ENCODE measurements around the gene SLC25A41.

Gene SLC25A41

GRCh38 chr19:6475321-6476108 is 42.0 kb upstream of the SLC25A41 start:
- H3K27ac ChIP-seq: no peak overlapping the region
- no peak overlapping the region for H3K4me3 ChIP-seq
- no peaks in the 10 kb centered on the region for H3K36me3 ChIP-seq
- TF ChIP-seq, protein P1, sequence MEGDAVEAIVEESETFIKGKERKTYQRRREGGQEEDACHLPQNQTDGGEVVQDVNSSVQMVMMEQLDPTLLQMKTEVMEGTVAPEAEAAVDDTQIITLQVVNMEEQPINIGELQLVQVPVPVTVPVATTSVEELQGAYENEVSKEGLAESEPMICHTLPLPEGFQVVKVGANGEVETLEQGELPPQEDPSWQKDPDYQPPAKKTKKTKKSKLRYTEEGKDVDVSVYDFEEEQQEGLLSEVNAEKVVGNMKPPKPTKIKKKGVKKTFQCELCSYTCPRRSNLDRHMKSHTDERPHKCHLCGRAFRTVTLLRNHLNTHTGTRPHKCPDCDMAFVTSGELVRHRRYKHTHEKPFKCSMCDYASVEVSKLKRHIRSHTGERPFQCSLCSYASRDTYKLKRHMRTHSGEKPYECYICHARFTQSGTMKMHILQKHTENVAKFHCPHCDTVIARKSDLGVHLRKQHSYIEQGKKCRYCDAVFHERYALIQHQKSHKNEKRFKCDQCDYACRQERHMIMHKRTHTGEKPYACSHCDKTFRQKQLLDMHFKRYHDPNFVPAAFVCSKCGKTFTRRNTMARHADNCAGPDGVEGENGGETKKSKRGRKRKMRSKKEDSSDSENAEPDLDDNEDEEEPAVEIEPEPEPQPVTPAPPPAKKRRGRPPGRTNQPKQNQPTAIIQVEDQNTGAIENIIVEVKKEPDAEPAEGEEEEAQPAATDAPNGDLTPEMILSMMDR (IDR thresholded peaks at IDR 0.05): no peak
- H3K4me1 ChIP-seq: peaks cover 0 to 17% (median 10%) of the 10 kb centered on the region in 4 donors
- intact Hi-C loops (cut with DNase I; ENCODE audit: low total_unique reads): no loop called here
- DNase-seq: no peak
- peaks cover 0 to 70% of the 10 kb centered on the region in 2 donors for H3K27me3 ChIP-seq
- no peaks in the 10 kb centered on the region for H3K9me3 ChIP-seq

GRCh38 chr19:6473647-6474046 is 40.1 kb upstream of the SLC25A41 start:
- Histone ChIP-seq H3K27ac (no peak overlapping the region), H3K4me3 (no peak overlapping the region), H3K4me1 (peaks cover 0 to 17% (median 10%) of the 10 kb centered on the region in 4 donors), H3K9me3 (no peaks in the 10 kb centered on the region), H3K27me3 (peaks cover 0 to 53% of the 10 kb centered on the region in 2 donors), H3K36me3 (no peaks in the 10 kb centered on the region)
- intact Hi-C loops (cut with DNase I; ENCODE audit: low total_unique reads): no loop called here
- TF ChIP-seq, protein P1 (IDR thresholded peaks at IDR 0.05): no peak
- DNase-seq: no peak

- TF ChIP-seq, protein P1 (IDR thresholded peaks at IDR 0.05): no peak
- intact Hi-C loops (cut with DNase I; ENCODE audit: low total_unique reads): no loop called here
- H3K9me3 ChIP-seq: no peaks in the 10 kb centered on the region
- peaks cover 0 to 46% of the 10 kb centered on the region in 2 donors for H3K27me3 ChIP-seq
- no peak for DNase-seq
- no peak overlapping the region for H3K4me3 ChIP-seq
- peaks cover 0 to 17% (median 10%) of the 10 kb centered on the region in 4 donors for H3K4me1 ChIP-seq
- no peaks in the 10 kb centered on the region for H3K36me3 ChIP-seq
- H3K27ac ChIP-seq: no peak overlapping the region
These were observed 39.1 kb upstream of the SLC25A41 start for GRCh38 chr19:6472713-6473112.

- H3K27me3 ChIP-seq: peaks cover 0 to 30% of the 10 kb centered on the region in 2 donors
- H3K36me3 ChIP-seq: peaks cover 0 to 7% (median 0%) of the 10 kb centered on the region in 3 donors
- intact Hi-C loops (cut with DNase I; ENCODE audit: low total_unique reads): no loop called here
- TF ChIP-seq, protein P1 (IDR thresholded peaks at IDR 0.05): no peak
- H3K9me3 ChIP-seq: no peaks in the 10 kb centered on the region
- H3K4me1 ChIP-seq: peaks cover 0 to 8% (median 6%) of the 10 kb centered on the region in 4 donors
- no peak overlapping the region for H3K4me3 ChIP-seq
- DNase-seq: no peak
- no peak overlapping the region for H3K27ac ChIP-seq
These were observed 37.5 kb upstream of the SLC25A41 start for GRCh38 chr19:6471076-6471475.

GRCh38 chr19:6470173-6470572 is 36.6 kb upstream of the SLC25A41 start:
- peaks cover 0 to 23% of the 10 kb centered on the region in 2 donors for H3K27me3 ChIP-seq

More at GRCh38 chr19:6470173-6470572, 36.6 kb upstream of the SLC25A41 start:
- Histone ChIP-seq H3K27ac (no peak overlapping the region), H3K9me3 (no peaks in the 10 kb centered on the region), H3K4me1 (no peaks in the 10 kb centered on the region), H3K4me3 (no peak overlapping the region), H3K36me3 (peaks cover 0 to 7% (median 0%) of the 10 kb centered on the region in 3 donors)
- intact Hi-C loops (cut with DNase I; ENCODE audit: low total_unique reads): no loop called here
- TF ChIP-seq, protein P1 (IDR thresholded peaks at IDR 0.05): no peak
- DNase-seq: no peak

Measured in tibial artery (tissue), 4 donors.